Lower leg skin (tissue), 3 donors: ENCODE results near the gene TM4SF18.

ENCODE experiments used
- POLR2A ChIP-seq, 2 donors: fragments of 450-650 bp; IDR thresholded peaks; one replicate each; pipeline ENCODE4 v1.6.1; 2016 to 2017; ENCODE audit warnings: antibody characterized with exemption in 2 of 2, mild to moderate bottlenecking in 1 of 2, moderate library complexity in 1 of 2
- TF ChIP-seq, protein P1 (sequence below), 3 donors: fragments of 450-650 bp; IDR thresholded peaks; one replicate each; pipeline ENCODE4 v1.5.1; 2016; ENCODE audit warnings: antibody characterized with exemption in 3 of 3, mild to moderate bottlenecking in 3 of 3, moderate library complexity in 2 of 3

DNA sequence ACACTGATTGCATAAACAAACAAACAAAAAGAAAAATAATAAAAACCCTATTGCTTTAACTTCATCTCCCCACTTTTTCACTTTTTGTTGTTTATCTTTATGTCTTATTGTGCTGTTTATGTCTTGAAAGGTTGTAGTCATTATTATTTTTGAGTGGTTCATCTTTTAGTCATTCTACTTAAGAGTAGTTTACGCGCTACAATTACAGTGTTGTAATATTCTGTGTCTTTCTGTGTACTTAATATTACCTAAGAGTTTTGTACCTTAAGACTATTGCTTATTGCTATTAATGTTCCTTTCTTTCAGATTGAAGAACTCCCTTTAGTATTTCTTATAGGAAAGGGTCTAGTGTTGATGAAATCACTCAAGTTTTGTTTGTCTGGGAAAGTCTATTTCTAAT lies 28.1 kb downstream of the TM4SF18 start:
- TF ChIP-seq, protein P1, sequence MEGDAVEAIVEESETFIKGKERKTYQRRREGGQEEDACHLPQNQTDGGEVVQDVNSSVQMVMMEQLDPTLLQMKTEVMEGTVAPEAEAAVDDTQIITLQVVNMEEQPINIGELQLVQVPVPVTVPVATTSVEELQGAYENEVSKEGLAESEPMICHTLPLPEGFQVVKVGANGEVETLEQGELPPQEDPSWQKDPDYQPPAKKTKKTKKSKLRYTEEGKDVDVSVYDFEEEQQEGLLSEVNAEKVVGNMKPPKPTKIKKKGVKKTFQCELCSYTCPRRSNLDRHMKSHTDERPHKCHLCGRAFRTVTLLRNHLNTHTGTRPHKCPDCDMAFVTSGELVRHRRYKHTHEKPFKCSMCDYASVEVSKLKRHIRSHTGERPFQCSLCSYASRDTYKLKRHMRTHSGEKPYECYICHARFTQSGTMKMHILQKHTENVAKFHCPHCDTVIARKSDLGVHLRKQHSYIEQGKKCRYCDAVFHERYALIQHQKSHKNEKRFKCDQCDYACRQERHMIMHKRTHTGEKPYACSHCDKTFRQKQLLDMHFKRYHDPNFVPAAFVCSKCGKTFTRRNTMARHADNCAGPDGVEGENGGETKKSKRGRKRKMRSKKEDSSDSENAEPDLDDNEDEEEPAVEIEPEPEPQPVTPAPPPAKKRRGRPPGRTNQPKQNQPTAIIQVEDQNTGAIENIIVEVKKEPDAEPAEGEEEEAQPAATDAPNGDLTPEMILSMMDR (IDR thresholded peaks at IDR 0.05): no peak
- no peak for TF ChIP-seq POLR2A (IDR thresholded peaks at IDR 0.05)
